Subcutaneous adipose tissue (tissue), 4 donors: Measurements from ENCODE around the gene COL27A1. TPM values are rescaled to one million over a fixed set of nuclear protein-coding genes. Genes with fewer than 3 reads are reported as not detected.

Experiments
- CTCF ChIP-seq: fragments of 450-650 bp; IDR thresholded peaks from one replicate; pipeline ENCODE4 v1.5.1; 2016; ENCODE audit warnings: low read depth, mild to moderate bottlenecking, control low read depth, antibody characterized with exemption, moderate library complexity
- total RNA-seq, 4 donors: library from RNA; depleted of rRNA; stranded (reverse); fragments of >200 nt; gene quantifications; one replicate each; pipeline ENCODE4 v1.1.0, GENCODE V29; 2016

Gene COL27A1
- total RNA-seq, 4 donors from 2014 or later: 1.0 to 7.7 (median 4.4) TPM

GRCh38 chr9:114119242-114120191 is 35.8 kb upstream of the COL27A1 start:
- no peak for TF ChIP-seq CTCF

GRCh38 chr9:114120192-114121014 is 34.9 kb upstream of the COL27A1 start:
- no peak for TF ChIP-seq CTCF

GRCh38 chr9:114121227-114122135 is 33.9 kb upstream of the COL27A1 start:
- no peak for TF ChIP-seq CTCF

- TF ChIP-seq CTCF: no peak
Observed at GRCh38 chr9:114122136-114123027, 33.0 kb upstream of the COL27A1 start.

- TF ChIP-seq CTCF: no peak
Observed at GRCh38 chr9:114123031-114123977, 32.0 kb upstream of the COL27A1 start.
